DLD1 (cell line): ENCODE measurements around the gene THAP6.
"Not testable (repeated sequence)": the region's sequence is repeated elsewhere in the genome, so short reads cannot be mapped to it uniquely, and the experiment has no call there.

Source experiments
- in situ Hi-C: cut with HindIII; loops from 2 replicates; pipeline ENCODE4 v1.10.0; 2017; ENCODE audit warnings: low sequenced_read_pairs

Gene THAP6, protein sequence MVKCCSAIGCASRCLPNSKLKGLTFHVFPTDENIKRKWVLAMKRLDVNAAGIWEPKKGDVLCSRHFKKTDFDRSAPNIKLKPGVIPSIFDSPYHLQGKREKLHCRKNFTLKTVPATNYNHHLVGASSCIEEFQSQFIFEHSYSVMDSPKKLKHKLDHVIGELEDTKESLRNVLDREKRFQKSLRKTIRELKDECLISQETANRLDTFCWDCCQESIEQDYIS

DNA sequence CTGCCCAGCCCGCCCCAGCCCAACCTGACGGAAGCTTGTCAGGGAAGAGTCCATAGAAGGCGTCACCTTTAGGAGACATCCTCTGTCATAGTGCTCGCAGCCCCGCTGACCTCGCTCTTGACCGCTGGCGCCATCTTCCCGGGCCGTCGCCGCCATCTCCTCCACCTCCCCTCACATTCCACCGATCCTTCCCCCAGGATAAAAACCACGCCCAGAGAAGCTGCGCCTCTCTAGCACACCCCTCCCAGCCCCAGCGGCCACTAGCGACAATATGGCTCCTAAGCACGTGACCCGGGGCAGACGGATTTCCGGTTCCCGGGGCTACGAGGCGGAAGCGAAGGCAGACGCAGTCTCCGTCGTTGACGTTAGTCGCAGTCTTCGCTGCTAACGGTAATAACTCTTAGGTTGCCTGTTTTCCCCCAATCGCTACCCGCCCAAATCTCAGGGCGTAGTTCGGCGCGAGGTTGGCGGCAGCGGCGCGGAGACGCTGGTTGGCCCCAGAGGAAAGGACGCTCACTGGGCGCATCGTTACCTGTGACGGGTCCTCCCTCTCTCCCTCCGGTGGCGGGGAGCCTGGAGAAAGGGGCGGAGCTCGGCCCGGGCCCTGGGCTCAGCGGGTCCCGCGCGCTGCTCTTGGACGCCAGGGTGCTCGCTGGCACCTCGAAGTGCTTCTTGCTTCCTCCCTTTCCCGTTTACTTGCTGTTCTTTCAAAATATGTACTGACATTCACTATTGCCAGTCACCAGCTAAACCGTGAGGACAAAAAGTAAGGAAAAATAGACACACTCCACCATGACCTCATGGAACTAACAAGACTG is at the start of gene THAP6, which contains the start of gene RCHY1:
THAP6 (plus strand) TSS at position 343 of the 818 bp plus-strand sequence. CDS start 980 bp downstream, outside the sequence.
RCHY1 (minus strand) TSS at position 273 of the 818 bp plus-strand sequence; CDS start at position 156, 117 bp downstream.
- in situ Hi-C loops = no loop called here

DNA sequence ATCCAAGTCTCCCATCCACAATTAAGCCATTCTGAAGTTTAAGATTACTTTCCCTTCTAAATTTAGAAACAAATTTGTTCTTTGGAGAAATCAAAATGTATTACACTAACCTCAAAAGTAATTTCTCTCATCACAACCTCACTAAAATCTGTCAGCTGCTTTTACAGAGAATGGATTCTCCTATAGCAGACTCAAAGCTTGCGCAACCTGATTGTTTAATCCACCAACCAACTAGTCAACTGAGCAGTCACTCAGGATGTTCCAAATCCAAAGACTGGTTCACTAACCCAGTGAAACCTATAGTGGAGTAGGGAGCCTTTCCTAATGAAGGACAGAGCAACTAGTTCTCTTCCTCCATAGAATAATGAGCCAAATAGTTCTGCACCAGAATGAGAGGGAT is 44.4 kb upstream of the THAP6 start:
- in situ Hi-C loops = no loop called here

DNA sequence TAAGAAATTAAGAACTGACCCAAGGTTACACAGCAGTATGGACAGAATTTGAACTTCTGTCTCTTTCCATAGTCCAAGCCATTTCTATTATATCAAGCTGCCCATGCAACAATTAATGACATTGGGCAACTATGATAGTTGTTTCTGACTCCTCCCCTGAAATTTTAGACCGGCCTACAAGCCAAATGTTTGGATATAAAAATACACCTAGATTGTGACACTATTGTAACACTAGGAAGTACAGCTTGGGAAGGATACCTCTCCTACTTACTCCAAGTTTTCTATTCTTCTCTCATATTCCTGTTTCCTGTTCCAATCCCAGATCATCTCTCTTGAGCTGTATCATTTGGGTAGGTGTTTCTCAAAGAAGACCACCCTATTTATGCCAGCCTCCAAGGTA is 43.5 kb upstream of the THAP6 start:
- in situ Hi-C loops = no loop called here

DNA sequence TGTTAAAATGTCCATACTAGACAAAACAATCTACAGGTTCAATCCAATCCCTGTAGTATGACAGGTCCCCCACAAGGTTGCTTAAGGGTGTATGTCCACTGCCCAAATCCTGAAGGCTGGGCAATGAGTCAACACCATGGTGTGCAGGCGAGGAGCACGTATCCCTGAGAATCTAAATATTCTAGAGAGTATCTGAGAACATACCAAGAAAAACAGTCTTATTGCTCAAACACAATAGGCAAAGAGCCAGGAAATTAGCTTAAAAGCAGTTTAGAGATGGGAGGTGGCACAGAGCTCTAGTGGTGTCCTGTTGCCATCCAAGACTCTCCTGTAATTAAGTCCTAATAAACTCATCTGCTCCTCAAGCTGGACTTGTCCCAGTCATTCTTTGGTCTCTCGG is 37.1 kb upstream of the THAP6 start:
- in situ Hi-C loops = no loop called here

DNA sequence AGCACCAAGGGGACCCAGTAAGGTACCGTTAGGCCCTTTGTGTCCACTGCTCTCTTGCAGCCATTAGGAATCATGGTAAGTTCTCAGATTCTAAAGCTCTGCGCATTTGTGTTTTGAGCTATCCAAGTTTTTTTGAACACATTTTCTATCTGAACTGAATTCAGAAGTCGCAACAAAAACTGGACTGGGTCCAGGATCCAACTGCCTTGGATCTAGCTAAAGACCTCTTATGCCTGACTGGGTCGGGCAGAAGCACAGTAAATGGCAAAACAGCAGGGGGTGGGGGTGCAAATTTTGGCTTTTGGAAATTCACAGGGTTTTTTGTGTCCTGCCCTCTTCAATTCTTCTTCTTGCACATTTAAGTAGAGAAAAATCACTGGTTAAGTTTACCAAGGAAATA is 30.1 kb upstream of the THAP6 start:
- in situ Hi-C loops = no loop called here

DNA sequence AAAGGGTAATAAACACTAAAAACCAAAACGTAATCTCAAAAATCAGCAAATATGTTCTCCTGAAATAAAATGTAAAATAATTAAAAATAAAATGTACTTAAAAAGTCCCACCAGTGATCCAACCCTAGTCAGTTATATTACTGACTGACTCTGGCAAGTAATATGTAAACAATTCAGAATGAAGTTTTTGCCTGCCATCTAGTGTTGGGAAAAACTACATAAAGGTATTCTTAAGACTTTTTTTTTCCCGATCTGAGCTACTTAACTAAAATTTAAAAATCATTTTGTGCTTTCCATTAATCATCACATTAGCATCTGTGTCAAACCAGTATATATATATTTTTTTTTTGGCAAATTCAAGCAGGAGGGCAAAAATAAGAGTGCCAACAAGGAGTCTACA is 24.1 kb upstream of the THAP6 start:
- in situ Hi-C loops = no loop called here

DNA sequence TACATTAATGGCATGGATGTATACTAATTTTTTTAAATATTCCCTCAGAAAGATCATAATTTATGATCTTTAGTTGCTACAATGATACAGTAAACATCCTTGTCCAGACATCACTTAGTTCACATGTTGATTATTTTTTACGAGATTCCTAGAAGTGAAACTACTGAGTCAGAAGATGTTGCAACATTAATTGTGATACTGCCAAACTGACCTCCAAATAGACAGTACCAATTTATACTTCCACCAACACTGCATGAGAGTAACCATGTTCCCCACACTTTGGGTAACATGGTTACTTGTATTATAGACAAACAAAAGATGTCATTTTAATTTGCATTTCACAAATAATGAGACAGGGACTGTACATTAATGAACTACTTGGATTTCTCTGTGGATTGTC is 19.7 kb upstream of the THAP6 start:
- in situ Hi-C loops = no loop called here

DNA sequence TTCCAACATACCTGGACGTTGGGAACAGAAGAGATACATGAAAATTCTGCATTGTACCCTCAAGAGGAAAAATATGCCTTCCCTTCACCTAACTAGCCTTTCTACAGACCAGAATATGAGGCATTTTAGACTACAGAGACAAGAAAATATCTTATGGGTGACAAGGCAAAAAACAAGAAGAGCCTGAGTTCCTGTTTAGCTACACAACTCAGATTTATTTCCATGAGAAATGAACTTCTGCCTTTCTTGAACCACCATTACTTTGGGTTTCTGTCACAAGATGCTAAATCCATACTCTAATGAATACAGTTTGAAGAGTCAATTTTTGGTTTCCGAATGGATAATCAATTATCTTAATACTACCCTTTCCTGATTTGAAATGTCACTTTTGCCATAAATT is 18.8 kb upstream of the THAP6 start:
- in situ Hi-C loops = no loop called here

DNA sequence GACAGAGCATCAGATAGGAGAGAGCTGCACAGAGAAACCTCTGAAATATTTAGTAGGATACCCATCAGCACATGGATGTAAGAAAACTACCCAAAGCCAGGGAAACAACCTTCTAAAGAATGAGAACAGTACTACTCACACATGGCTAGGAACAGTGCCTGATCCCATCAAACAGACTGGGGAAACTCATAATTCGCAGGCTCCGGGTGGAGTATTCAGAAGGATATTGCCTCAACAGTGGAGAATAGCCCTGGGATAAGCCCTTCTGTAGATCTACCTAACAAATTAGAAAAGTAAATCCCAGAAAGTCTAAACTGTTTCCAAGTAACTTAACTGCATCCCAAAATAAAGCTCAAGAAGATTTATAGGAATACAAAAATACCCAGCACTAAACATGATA is 17.9 kb upstream of the THAP6 start:
- in situ Hi-C loops = no loop called here

DNA sequence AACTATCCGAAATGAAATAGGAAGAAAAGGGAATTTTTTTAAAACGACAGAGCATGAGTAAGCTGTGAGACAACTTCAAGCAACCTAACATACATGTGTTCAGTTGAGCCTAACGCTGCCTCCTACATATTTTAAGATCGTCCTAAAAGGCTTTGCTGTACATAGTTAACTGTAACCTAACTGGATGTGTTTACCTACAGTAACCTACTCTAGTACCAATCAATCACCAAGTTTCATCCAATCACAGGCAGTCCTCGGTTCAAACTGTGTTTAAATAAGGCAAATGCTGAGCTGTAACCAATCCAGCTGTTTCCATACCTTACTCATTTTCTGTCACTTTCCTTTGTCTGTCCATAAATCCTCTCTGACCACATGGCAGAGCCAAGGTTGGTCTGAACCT is 17.1 kb upstream of the THAP6 start:
- in situ Hi-C loops = no loop called here

DNA sequence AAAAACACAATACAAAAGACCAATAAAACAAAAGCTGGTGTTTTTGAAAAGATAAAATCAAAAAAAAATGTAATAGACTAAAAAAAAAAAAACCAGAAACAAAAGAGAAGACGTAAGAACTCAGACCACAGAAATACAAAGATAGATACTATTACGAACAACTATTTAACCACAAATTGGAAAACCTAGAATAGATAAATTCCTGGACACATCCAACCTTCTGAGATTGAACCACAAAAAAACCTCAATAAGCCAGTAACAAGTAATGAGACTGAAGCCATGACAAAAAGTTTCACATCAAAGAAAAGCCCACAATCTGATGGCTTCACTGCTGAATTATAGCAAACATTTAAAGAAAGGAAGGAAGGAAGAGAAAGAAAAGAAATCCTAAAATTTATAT is 16.2 kb upstream of the THAP6 start:
- in situ Hi-C loops = no loop called here

DNA sequence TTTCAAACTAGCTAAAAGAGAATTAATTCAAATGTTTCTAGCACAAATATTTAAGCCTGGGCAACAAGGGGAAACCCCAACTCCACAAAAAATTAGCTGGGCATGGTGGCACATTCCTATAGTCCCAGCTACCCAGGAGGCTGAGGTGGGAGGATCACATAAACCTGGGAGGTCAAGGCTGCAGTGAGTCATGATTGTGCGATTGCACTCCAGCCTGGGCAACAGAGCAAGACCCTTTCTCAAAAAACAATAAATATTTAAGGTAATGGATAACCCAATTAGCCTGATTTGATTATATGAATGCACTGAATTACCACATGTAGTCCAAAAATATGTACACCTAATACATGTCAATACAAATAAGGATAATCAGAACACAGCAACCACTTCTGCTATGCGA is 14.4 kb upstream of the THAP6 start:
- in situ Hi-C loops = no loop called here

DNA sequence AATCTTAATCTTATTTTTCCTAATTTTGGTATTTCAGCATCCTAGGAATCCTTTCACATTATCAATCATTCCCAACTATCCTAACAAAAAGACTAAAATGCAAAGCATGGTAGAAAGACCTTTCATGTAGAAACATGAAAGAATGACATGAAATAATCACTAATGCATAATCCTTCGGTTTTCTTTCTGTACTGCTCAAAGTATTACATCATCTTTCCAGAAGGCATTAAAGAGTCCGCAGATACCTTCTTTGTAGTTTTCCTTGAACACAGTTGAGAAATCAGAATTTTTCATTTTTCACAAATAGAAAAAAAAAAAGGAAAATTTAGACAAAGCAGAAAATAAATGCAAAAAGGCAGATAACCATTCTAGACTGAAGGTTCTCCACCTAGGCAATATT is 11.6 kb upstream of the THAP6 start:
- in situ Hi-C loops = no loop called here

DNA sequence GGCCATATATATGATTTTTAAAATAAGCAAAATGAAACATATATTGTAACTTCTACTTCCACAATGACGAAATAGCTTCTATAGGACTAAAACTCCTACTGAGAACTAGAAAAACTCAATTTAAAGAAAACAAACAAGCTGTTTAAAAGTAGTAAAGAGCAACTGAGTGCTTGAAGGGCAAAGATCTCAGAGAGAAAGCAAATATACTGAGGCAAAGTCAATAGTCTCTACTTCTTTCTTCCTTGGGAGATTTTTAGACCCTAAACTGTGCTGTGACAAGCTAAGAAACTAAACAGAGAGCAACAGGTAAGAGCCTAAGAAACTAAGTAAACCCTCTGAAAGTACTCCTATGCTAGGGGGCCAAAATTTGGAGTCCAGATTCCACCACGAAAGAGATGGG is 8.6 kb upstream of the THAP6 start:
- in situ Hi-C loops = no loop called here

DNA sequence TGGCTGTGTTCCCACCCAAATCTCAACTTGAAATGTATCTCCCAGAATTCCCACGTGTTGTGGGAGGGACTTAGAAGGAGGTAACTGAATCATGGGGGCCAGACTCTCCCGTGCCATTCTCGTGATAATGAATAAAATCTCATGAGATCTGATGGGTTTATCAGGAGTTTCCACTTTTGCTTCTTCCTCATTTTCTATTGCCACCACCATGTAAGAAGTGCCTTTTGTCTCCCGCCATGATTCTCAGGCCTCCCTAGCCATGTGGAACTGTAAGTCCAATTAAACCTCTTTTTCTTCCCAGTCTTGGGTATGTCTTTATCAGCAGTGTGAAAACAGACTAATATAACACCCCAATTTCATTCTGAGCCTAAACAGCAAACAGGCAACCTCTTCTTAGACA is 4.7 kb upstream of the THAP6 start:
- in situ Hi-C loops = not testable (repeated sequence)

DNA sequence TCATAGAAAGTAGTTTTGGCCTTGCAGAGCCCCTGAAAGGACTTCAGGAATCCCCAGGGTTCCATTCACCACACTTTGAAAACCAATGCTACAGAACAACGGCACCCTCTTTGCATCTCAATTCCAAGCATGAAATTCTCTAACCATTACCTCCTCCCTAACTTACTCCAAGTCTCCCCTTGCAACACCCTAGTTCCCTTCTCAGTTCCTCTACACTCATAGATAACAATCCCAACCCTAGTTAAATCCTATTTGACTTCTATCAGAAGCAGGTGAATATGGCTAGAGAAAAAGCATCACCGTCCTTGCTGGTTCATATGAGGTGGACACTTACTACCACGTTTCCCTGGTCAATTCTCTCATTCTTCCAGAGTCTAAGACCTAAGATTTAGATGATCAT is 2.4 kb upstream of the THAP6 start:
- in situ Hi-C loops = no loop called here

DNA sequence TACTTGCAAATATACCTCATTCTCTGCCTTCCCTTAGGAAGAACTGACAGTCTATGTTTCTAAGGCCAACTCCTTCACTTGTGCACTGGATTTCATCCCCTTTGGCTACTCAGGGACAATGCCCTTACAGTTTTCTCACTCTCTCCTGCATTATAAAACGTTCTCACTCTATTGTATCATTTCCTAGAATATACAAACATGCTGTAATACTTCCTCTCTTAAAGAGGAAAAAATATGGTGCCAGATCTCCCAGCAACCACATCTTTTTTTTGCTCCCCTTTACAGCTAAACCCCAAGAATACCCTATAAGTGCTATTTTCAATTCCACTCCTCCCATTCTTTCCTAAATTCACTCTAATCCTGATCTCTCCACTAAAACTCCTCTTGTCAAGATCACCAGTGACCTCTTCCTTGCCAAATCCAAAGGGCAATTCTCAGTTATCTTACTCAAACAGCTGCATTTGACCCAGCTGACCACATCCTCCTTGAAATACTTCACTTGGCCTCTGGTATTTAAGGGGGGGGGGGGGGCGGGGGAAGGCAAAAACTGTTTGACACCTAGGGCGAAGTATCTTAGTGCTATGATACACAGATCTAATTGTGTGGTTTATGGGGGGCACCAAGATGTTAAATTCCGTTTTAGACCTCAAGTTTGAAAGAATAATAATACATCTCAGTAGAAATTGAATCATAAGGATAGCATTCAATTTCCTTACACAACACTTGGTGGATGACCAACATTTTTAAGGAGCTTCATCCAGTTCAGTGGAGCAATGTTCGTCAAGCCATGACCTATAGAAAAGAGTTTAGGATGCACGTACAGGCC is 1.7 kb upstream of the THAP6 start:
- in situ Hi-C loops = no loop called here

DNA sequence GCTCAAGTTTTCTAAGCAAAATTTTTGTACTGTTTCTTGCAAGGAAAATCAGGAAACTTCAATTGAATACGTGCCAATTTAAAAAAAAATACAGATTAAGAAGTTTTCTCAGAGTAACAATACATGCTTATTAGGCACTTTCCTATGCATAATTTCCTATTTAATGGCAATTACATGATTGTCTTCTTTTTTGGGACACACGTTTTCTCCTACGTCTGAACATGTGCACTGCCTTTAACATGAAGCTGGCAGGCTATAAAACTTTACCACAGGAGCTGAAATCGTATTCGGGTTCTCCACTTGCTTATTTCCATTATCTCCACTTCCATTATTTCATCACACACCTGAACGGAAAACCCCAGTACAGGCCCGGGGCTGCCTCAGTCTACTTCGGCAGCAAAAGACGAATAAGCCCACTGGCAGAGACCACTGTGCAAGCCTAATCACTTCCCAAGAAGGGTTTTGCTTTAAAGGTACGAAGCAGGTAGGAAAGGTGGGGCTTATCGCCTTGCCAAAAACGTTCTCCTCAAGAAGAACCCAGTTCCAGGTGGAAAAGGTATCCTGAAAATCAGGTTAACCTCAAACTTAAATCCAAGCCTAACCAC is 645 bp upstream of the THAP6 start:
- in situ Hi-C loops = no loop called here

DNA sequence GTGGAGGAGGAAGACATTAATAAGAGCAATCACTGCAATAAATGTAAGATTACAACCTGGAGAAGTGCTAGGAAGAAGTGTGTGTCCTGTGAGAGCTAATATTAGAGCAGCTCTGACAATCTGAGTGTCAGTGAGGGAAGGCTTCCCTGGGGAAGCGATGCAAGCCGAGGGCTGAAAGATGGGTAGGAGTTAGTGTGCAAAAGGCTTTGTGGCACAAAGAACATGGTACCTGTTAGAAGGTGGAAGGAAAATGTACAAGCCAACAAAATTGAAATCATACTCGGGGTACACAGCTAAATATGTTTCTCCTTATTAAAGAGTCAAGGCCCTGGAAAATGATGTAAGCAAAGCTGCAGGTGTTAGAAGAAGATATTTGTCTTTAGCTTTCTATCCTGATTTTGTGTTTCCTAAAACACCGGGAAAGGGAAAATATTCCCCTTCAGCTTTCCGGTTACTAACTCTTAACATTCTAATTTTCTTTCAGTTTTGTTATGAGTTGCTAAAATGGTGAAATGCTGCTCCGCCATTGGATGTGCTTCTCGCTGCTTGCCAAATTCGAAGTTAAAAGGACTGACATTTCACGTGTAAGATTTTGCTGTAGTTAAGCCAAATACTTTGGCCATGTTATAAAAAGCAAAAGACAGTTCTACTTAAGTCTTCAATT is 808 bp downstream of the THAP6 start:
- in situ Hi-C loops = no loop called here

DNA sequence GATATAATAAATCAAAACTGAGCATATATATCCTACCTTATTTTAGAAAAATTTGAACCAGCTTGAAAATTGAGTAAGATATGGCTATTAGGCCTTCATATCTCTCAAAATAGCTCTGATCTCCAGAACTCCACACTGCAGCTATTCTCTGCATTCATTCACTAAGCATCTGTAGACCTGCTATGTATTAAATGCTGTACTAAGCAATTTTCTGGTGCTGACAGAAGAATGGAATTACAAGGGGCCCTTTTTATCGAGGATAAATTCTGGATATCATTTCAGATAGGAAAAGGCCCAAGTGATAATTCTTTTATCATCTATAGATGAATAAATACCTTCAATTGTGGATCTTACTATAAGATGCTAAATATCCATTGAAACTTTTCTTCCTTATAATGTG is 1.9 kb downstream of the THAP6 start:
- in situ Hi-C loops = no loop called here

DNA sequence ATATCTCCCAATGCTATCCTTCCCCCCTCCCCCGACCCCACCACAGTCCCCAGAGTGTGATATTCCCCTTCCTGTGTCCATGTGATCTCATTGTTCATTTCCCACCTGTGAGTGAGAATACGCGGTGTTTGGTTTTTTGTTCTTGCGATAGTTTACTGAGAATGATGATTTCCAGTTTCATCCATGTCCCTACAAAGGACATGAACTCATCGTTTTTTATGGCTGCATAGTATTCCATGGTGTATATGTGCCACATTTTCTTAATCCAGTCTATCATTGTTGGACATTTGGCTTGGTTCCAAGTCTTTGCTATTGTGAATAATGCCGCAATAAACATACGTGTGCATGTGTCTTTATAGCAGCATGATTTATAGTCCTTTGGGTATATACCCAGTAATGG is 5.2 kb downstream of the THAP6 start:
- in situ Hi-C loops = not testable (repeated sequence)
